Progenitor cell of endocrine pancreas (in vitro differentiated cells): Measurements from ENCODE around the gene MKNK1. TPM values are rescaled to one million over a fixed set of nuclear protein-coding genes. Genes with fewer than 3 reads are reported as not detected.

Source experiments
- DNase-seq: peaks from one replicate; pipeline ENCODE4 v3.0.0; 2021; ENCODE audit warnings: low spot score; ENCODE audit not compliant: unreplicated experiment
- H3K27ac Mint-ChIP-seq: 2 replicates; pipeline ENCODE4 v1.8.0; 2021; ENCODE audit warnings: mild to moderate bottlenecking, moderate library complexity, mixed read lengths
- H3K27me3 Mint-ChIP-seq: 2 replicates; pipeline ENCODE4 v1.8.0; 2021; ENCODE audit warnings: mixed read lengths
- H3K36me3 Mint-ChIP-seq: 2 replicates; pipeline ENCODE4 v1.8.0; 2022; ENCODE audit warnings: mixed read lengths; ENCODE audit not compliant: insufficient read depth
- H3K4me1 Mint-ChIP-seq: 2 replicates; pipeline ENCODE4 v1.8.0; 2021; ENCODE audit warnings: low read depth, mixed read lengths
- H3K4me3 Mint-ChIP-seq: 2 replicates; pipeline ENCODE4 v1.8.0; 2021; ENCODE audit warnings: low read depth, mild to moderate bottlenecking, moderate library complexity, mixed read lengths
- H3K9me3 Mint-ChIP-seq: 2 replicates; pipeline ENCODE4 v1.8.0; 2021; ENCODE audit warnings: low read depth, mixed read lengths
- CTCF ChIP-seq: fragments of 200-600 bp; sonication (generic); IDR thresholded peaks from one replicate; pipeline ENCODE4 v1.5.0; 2021; ENCODE audit warnings: antibody characterized with exemption, mild to moderate bottlenecking; ENCODE audit not compliant: unreplicated experiment
- total RNA-seq: library from RNA; stranded (reverse); gene quantifications from 2 replicates; pipeline ENCODE4 v1.2.1, GENCODE V29; 2021

The MKNK1 gene
- total RNA-seq, 1 donor from 2014 or later: 29.3 TPM

GRCh38 chr1:46577671-46578070 lies 26.4 kb downstream of the MKNK1 start:
- Mint-ChIP-seq H3K27me3 (no peaks in the 10 kb centered on the region), H3K4me1 (peaks cover 15% of the 10 kb centered on the region), H3K36me3 (peaks cover 17% of the 10 kb centered on the region), H3K9me3 (no peaks in the 10 kb centered on the region), H3K27ac (no peak overlapping the region), H3K4me3 (no peak overlapping the region)
- DNase-seq: no peak
- no peak for TF ChIP-seq CTCF

GRCh38 chr1:46576596-46576995 lies 27.5 kb downstream of the MKNK1 start:
- Mint-ChIP-seq H3K36me3 (peaks cover 13% of the 10 kb centered on the region), H3K9me3 (no peaks in the 10 kb centered on the region), H3K27ac (no peak overlapping the region), H3K4me1 (peaks cover 13% of the 10 kb centered on the region), H3K27me3 (no peaks in the 10 kb centered on the region), H3K4me3 (no peak overlapping the region)
- no peak for TF ChIP-seq CTCF
- no peak for DNase-seq

- Mint-ChIP-seq H3K36me3 (peaks cover 12% of the 10 kb centered on the region), H3K27ac (peak overlapping the region; percentile 51), H3K9me3 (no peaks in the 10 kb centered on the region), H3K4me1 (peaks cover 13% of the 10 kb centered on the region), H3K4me3 (no peak overlapping the region), H3K27me3 (no peaks in the 10 kb centered on the region)
- no peak for DNase-seq
- no peak for TF ChIP-seq CTCF
These were observed 28.3 kb downstream of the MKNK1 start for GRCh38 chr1:46575778-46576177.

- H3K4me3 Mint-ChIP-seq: no peak overlapping the region
- no peak for DNase-seq
- H3K9me3 Mint-ChIP-seq: no peaks in the 10 kb centered on the region
- TF ChIP-seq CTCF: no peak
- H3K36me3 Mint-ChIP-seq: peaks cover 9% of the 10 kb centered on the region
- no peaks in the 10 kb centered on the region for H3K27me3 Mint-ChIP-seq
- H3K27ac Mint-ChIP-seq: peak overlapping the region; percentile 51
- peaks cover 13% of the 10 kb centered on the region for H3K4me1 Mint-ChIP-seq
These were observed 28.8 kb downstream of the MKNK1 start for GRCh38 chr1:46575300-46575699.

- H3K9me3 Mint-ChIP-seq: no peaks in the 10 kb centered on the region
These were observed 32.3 kb downstream of the MKNK1 start for GRCh38 chr1:46571691-46572225.

More at GRCh38 chr1:46571691-46572225, 32.3 kb downstream of the MKNK1 start:
- Mint-ChIP-seq H3K27ac (no peak overlapping the region), H3K4me3 (no peak overlapping the region), H3K36me3 (peaks cover 7% of the 10 kb centered on the region), H3K4me1 (peaks cover 13% of the 10 kb centered on the region), H3K27me3 (no peaks in the 10 kb centered on the region)
- no peak for DNase-seq
- TF ChIP-seq CTCF: no peak
